Neural progenitor cell (in vitro differentiated cells): ENCODE measurements around the gene LRRC28. TPM values are rescaled to one million over a fixed set of nuclear protein-coding genes. Genes with fewer than 3 reads are reported as not detected.

Experiments
- DNase-seq: peaks from one replicate; pipeline ENCODE4 v3.0.0-alpha.2; 2016; ENCODE audit warnings: low spot score
- H2AFZ ChIP-seq: fragments of 200-600 bp; sonication (generic); replicated peaks from 2 replicates; pipeline ENCODE4 v1.6.1; 2016; ENCODE audit warnings: antibody characterized with exemption
- H3F3A ChIP-seq: fragments of 200-600 bp; sonication (generic); 2 replicates; pipeline ENCODE4 v1.6.1; 2016; ENCODE audit warnings: antibody characterized with exemption, low read depth
- H3K27ac ChIP-seq: fragments of 200-600 bp; sonication (generic); 2 replicates; pipeline ENCODE4 v1.5.1; 2016; ENCODE audit warnings: mild to moderate bottlenecking
- H3K27me3 ChIP-seq: fragments of 200-600 bp; sonication (generic); 2 replicates; pipeline ENCODE4 v1.6.1; 2016; ENCODE audit warnings: mild to moderate bottlenecking, moderate library complexity
- H3K36me3 ChIP-seq: fragments of 200-600 bp; sonication (generic); 2 replicates; pipeline ENCODE4 v1.5.1; 2016
- H3K4me1 ChIP-seq: fragments of 200-600 bp; sonication (generic); 2 replicates; pipeline ENCODE4 v1.6.1; 2016; ENCODE audit warnings: mixed run types
- H3K4me2 ChIP-seq: fragments of 200-600 bp; sonication (generic); 2 replicates; pipeline ENCODE4 v1.6.1; 2016
- H3K4me3 ChIP-seq: fragments of 200-600 bp; sonication (generic); 2 replicates; pipeline ENCODE4 v1.5.1; 2016
- H3K79me2 ChIP-seq: fragments of 200-600 bp; sonication (generic); 2 replicates; pipeline ENCODE4 v1.6.1; 2016; ENCODE audit warnings: low read depth
- H3K9ac ChIP-seq: fragments of 200-600 bp; sonication (generic); 2 replicates; pipeline ENCODE4 v1.6.1; 2016
- H3K9me3 ChIP-seq: fragments of 200-600 bp; sonication (generic); 2 replicates; pipeline ENCODE4 v1.5.1; 2016; ENCODE audit warnings: low read depth
- H4K20me1 ChIP-seq: fragments of 200-600 bp; sonication (generic); 2 replicates; pipeline ENCODE4 v1.6.1; 2016; ENCODE audit warnings: low read depth
- H3K27ac Mint-ChIP-seq: 3 replicates; pipeline ENCODE4 v1.8.0; 2021; ENCODE audit warnings: mixed read lengths
- H3K27me3 Mint-ChIP-seq: 2 replicates; pipeline ENCODE4 v1.8.0; 2022; ENCODE audit warnings: low read depth, mild to moderate bottlenecking, inconsistent platforms, moderate library complexity, mixed read lengths; ENCODE audit not compliant: insufficient read depth
- H3K36me3 Mint-ChIP-seq: 3 replicates; pipeline ENCODE4 v1.8.0; 2021; ENCODE audit warnings: mixed read lengths
- H3K4me1 Mint-ChIP-seq: 3 replicates; pipeline ENCODE4 v1.8.0; 2021; ENCODE audit warnings: mixed read lengths
- H3K4me3 Mint-ChIP-seq: 3 replicates; pipeline ENCODE4 v1.8.0; 2021; ENCODE audit warnings: mild to moderate bottlenecking, moderate library complexity, mixed read lengths
- H3K9me3 Mint-ChIP-seq: 3 replicates; pipeline ENCODE4 v1.8.0; 2020; ENCODE audit warnings: mixed read lengths
- EZH2 ChIP-seq: fragments of 200-600 bp; sonication (generic); IDR thresholded peaks from 2 replicates; pipeline ENCODE4 v1.6.1; 2017; ENCODE audit warnings: antibody characterized with exemption, mild to moderate bottlenecking, moderate library complexity
- EZH2phosphoT487 ChIP-seq: fragments of 200-600 bp; sonication (generic); IDR thresholded peaks from 2 replicates; pipeline ENCODE4 v1.6.1; 2017; ENCODE audit warnings: antibody characterized with exemption
- total RNA-seq: library from RNA; depleted of rRNA; stranded (reverse); fragments of >200 nt; gene quantifications from 2 replicates; pipeline ENCODE4 v1.2.3, GENCODE V29; 2015; ENCODE audit warnings: low replicate concordance
- TF ChIP-seq, protein P1 (sequence below): fragments of 200-600 bp; sonication (generic); IDR thresholded peaks from 2 replicates; pipeline ENCODE4 v1.5.1; 2017; ENCODE audit warnings: antibody characterized with exemption, mild to moderate bottlenecking

LRRC28 gene
- total RNA-seq, 1 donor from 2014 or later: 34.5 TPM

DNA sequence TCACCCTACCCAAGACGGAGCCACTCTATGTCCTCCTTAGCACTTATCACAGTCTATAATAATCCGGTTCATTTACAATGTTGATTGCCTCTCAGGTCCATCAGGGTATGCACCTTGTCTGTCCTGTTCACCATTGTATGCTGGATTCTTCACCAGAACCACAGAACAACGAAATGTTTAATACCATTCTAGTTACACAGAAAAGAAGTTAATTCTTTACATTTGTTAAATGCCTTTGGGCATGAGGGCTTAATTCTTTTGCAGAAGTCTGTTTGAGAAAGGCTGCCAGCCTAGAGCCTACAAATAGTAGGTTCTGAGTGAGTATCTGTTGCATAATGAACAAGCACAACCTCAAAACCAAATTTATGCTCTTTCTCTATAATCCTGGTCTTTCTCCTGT is 24.5 kb upstream of the LRRC28 start:
- no peak overlapping the region for H3K4me3 Mint-ChIP-seq
- Histone ChIP-seq H2AFZ (no peak overlapping the region), H3F3A (no peaks in the 10 kb centered on the region), H3K4me1 (no peaks in the 10 kb centered on the region), H3K4me2 (no peak overlapping the region), H3K79me2 (no peaks in the 10 kb centered on the region), H4K20me1 (no peaks in the 10 kb centered on the region), H3K9ac (no peak overlapping the region), H3K9me3 (no peaks in the 10 kb centered on the region), H3K4me3 (no peak overlapping the region), H3K27me3 (no peaks in the 10 kb centered on the region), H3K36me3 (no peaks in the 10 kb centered on the region), H3K27ac (no peak overlapping the region)
- H3K27me3 Mint-ChIP-seq: no peaks in the 10 kb centered on the region
- no peak overlapping the region for H3K27ac Mint-ChIP-seq
- no peak for TF ChIP-seq EZH2phosphoT487
- no peak for TF ChIP-seq EZH2
- TF ChIP-seq, protein P1, sequence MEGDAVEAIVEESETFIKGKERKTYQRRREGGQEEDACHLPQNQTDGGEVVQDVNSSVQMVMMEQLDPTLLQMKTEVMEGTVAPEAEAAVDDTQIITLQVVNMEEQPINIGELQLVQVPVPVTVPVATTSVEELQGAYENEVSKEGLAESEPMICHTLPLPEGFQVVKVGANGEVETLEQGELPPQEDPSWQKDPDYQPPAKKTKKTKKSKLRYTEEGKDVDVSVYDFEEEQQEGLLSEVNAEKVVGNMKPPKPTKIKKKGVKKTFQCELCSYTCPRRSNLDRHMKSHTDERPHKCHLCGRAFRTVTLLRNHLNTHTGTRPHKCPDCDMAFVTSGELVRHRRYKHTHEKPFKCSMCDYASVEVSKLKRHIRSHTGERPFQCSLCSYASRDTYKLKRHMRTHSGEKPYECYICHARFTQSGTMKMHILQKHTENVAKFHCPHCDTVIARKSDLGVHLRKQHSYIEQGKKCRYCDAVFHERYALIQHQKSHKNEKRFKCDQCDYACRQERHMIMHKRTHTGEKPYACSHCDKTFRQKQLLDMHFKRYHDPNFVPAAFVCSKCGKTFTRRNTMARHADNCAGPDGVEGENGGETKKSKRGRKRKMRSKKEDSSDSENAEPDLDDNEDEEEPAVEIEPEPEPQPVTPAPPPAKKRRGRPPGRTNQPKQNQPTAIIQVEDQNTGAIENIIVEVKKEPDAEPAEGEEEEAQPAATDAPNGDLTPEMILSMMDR: no peak
- no peak for DNase-seq
- H3K4me1 Mint-ChIP-seq: no peaks in the 10 kb centered on the region
- H3K36me3 Mint-ChIP-seq: peaks cover 1% of the 10 kb centered on the region
- H3K9me3 Mint-ChIP-seq: no peaks in the 10 kb centered on the region

DNA sequence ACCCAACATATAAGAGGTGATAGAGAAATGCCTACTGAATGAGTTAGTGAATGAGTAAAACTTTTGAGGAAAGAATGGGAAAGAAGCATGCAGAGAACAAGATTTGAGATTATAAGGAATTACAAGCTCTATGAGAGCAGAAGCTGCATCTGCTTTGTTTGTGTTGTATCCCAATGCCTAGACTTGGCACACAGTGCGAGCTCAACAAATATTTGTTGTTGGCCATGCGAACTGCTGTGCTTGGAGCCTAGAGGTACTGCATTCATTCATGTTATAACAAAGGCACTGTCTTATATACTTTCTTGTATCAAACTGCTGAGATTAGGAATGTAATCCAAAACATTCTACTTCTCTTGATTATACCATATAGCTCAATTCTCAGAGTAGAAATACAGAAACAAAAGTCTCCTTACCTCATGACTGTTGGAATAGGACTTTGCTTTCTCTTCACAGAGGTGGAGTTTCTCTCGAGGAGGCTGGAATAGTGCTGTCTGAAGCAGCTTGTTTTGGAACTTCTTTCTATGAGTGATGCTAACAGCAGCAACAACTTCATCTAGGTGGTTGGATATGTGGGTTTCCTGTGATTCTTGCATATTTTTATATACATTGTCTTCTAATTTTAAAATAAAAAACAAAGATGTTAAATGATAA is 23.0 kb upstream of the LRRC28 start:
- H3K9me3 Mint-ChIP-seq: no peaks in the 10 kb centered on the region
- Histone ChIP-seq H3K27ac (no peak overlapping the region), H2AFZ (no peak overlapping the region), H3K4me2 (no peak overlapping the region), H3K27me3 (no peaks in the 10 kb centered on the region), H3K9ac (no peak overlapping the region), H3K9me3 (no peaks in the 10 kb centered on the region), H3K36me3 (peaks cover 6% of the 10 kb centered on the region), H3K79me2 (no peaks in the 10 kb centered on the region), H3K4me3 (no peak overlapping the region), H4K20me1 (no peaks in the 10 kb centered on the region), H3F3A (no peaks in the 10 kb centered on the region), H3K4me1 (no peaks in the 10 kb centered on the region)
- H3K27me3 Mint-ChIP-seq: peaks cover 2% of the 10 kb centered on the region
- peaks cover 8% of the 10 kb centered on the region for H3K36me3 Mint-ChIP-seq
- H3K4me3 Mint-ChIP-seq: no peak overlapping the region
- DNase-seq: no peak
- H3K4me1 Mint-ChIP-seq: no peaks in the 10 kb centered on the region
- TF ChIP-seq EZH2 (no peak), EZH2phosphoT487 (no peak)
- TF ChIP-seq, protein P1: no peak
- no peak overlapping the region for H3K27ac Mint-ChIP-seq

DNA sequence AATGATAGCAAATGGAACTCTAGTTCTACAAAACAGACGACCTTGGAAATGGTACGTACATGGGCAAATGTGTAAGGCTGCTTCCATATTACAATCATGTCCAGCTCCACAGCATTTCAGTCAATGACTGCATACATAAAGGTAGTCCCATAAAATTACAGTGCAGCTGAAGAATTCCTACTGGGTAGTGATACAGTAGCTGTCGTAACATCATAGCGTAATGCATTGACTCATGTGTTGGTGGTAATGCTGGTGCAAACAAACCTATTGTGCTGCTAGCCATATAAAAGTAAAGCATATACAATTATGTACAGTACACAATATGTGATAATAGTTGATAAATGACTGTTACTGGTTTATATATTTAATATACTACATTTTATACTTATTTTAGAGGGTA is 20.4 kb upstream of the LRRC28 start:
- Mint-ChIP-seq H3K27ac (no peak overlapping the region), H3K36me3 (peaks cover 10% of the 10 kb centered on the region), H3K27me3 (peaks cover 6% of the 10 kb centered on the region), H3K4me3 (no peak overlapping the region), H3K4me1 (no peaks in the 10 kb centered on the region), H3K9me3 (no peaks in the 10 kb centered on the region)
- peaks cover 6% of the 10 kb centered on the region for H3K36me3 ChIP-seq
- no peaks in the 10 kb centered on the region for H3K79me2 ChIP-seq
- no peaks in the 10 kb centered on the region for H3K9me3 ChIP-seq
- TF ChIP-seq, protein P1: no peak
- TF ChIP-seq EZH2phosphoT487 (no peak), EZH2 (no peak)
- no peak overlapping the region for H3K4me2 ChIP-seq
- DNase-seq: no peak
- H3K27ac ChIP-seq: no peak overlapping the region
- no peaks in the 10 kb centered on the region for H3K4me1 ChIP-seq
- H3K9ac ChIP-seq: no peak overlapping the region
- no peak overlapping the region for H2AFZ ChIP-seq
- H3K27me3 ChIP-seq: no peaks in the 10 kb centered on the region
- no peaks in the 10 kb centered on the region for H3F3A ChIP-seq
- H4K20me1 ChIP-seq: no peaks in the 10 kb centered on the region
- no peak overlapping the region for H3K4me3 ChIP-seq
